GM12864 (cell line): Measurements from ENCODE around the gene OR4D1.

Experiments
- DNase-seq: peaks from one replicate; pipeline ENCODE4 v3.0.0-alpha.2; 2011; ENCODE audit warnings: low read depth
- H3K4me3 ChIP-seq: 2 replicates; pipeline ENCODE4 v1.5.1; 2011; ENCODE audit warnings: mild to moderate bottlenecking, low read depth, low read length, control low read depth
- CTCF ChIP-seq: IDR thresholded peaks from 2 replicates; pipeline ENCODE4 v1.5.1; 2011; ENCODE audit warnings: low read depth, mild to moderate bottlenecking, moderate library complexity, low read length, control low read depth, inconsistent platforms; ENCODE audit errors: missing control alignments

OR4D1 gene

DNA sequence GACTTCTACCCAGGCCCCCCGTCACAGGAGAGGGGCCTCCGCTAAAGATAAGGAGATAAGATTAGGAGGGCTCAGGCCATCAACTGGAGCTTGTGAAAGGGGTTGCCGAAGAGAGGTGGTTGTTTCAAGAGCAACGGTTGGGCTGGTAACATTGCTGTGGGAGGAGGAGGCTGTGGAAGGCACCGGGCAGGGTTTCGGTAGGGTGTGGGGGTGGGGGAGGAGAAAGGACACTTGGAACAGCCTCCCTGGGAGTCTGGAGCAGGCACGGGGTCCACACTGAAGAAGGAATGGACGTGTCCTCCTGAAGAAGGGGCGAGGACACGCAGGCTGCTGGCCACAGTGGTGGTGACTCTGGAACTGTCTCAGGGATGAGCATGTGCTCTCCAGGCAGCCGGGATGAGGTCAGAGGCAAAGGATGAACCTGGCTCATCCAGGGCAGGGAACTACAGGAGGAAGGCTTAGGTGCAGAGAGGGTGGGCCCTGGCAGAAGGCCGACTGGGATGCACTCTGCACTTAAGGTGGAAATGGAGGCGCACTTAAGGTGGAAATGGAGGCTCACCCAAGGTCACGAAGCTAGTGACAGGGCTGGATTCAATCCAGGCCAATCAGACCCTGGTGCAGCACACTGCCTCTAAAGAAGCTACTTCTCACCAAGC is 43.2 kb downstream of the OR4D1 start:
- H3K4me3 ChIP-seq, result no peak overlapping the region
- DNase-seq, result no peak
- TF ChIP-seq CTCF, result no peak

DNA sequence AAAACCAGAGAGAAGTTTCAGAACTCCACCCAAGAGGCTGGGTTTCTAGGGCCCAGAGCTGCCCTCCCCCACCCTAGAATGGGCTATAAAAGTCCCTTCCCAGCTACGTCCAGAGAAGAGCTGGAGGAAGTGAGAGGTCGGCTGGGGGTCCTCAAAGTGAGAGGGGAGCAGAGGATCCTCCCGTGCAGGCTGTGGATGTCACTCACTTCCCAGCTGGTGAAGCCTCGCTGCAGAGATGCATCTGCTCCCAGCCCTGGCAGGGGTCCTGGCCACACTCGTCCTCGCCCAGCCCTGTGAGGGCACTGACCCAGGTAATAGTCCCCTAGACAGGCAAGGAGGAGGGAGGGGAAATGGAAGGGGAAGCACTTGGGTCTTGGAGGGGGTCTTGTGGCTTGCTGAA is 44.4 kb downstream of the OR4D1 start, which contains the start of gene EPX:
Gene EPX (plus strand): TSS at position 115 of the 400 bp plus-strand sequence. CDS start 121 bp downstream, at position 236.
- DNase-seq, result no peak
- no peak within 1 kb of the TSS for H3K4me3 ChIP-seq
- TF ChIP-seq CTCF, result no peak

DNA sequence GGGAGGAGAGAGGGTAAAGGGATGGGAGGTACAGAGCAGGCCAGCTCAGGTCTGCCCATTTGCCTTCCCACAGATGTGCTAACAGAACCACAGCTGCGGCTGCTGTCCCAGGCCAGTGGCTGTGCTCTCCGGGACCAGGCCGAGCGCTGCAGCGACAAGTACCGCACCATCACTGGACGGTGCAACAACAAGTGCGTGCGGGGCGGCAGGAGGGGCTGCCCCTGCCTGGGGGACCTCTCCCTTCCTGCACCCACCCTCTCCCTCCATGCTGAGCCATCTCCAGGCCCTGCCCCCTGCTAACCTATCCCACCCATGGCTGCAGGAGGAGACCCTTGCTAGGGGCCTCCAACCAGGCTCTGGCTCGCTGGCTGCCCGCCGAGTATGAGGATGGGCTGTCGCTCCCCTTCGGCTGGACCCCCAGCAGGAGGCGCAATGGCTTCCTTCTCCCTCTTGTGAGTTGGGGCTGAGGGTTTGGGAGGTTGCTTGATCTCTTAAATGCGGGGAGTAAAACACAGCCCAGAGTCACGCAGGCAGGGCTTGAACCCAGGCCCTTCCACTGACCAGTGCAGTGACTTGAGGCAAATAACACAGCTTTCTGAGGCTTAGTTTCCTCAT is 45.6 kb downstream of the OR4D1 start:
- no peak for TF ChIP-seq CTCF
- DNase-seq, result no peak
- no peak overlapping the region for H3K4me3 ChIP-seq

GRCh38 chr17:58195518-58196123 is 47.4 kb downstream of the OR4D1 start:
- no peak for TF ChIP-seq CTCF
- DNase-seq, result no peak

GRCh38 chr17:58196610-58197009 is 48.4 kb downstream of the OR4D1 start:
- TF ChIP-seq CTCF, result no peak
- H3K4me3 ChIP-seq, result no peak overlapping the region
- no peak for DNase-seq

More at GRCh38 chr17:58195518-58196123, 47.4 kb downstream of the OR4D1 start:
- H3K4me3 ChIP-seq, result no peak overlapping the region

DNA sequence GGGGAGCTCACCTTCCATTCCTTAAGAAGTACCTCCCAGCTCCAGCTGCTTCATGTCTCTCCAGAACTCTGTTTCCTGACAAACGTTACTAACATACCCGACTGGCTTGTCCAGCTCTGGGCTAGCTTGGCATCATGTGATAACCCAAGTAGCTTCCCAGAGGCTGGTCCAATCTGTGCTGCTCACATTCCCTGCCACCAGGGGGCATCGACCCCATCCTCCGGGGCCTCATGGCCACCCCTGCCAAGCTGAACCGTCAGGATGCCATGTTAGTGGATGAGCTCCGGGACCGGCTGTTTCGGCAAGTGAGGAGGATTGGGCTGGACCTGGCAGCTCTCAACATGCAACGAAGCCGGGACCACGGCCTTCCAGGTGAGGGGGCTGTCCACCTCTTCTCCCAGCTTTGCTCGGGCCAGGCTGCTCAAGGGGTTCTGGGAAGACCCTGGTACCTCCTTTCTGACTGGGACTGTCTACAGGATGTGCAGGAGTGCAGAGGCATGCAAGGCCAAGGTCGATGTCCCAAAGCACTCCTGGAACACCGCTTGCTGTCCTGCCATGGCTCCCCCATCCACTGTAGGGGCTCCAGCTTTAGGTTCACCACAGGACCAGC is 51.9 kb downstream of the OR4D1 start:
- DNase-seq, result no peak
- no peak overlapping the region for H3K4me3 ChIP-seq

More for the DNA sequence above, 51.9 kb downstream of the OR4D1 start:
- peak; percentile 81 for TF ChIP-seq CTCF
